Fibroblast of upper back skin (primary cell): Measurements from ENCODE around the gene QRSL1.
"Not testable (repeated sequence)": the region's sequence is repeated elsewhere in the genome, so short reads cannot be mapped to it uniquely, and the experiment has no call there.

Experiments used
- DNase-seq: peaks from one replicate; pipeline ENCODE4 v3.0.0-alpha.2; 2013

The QRSL1 gene, protein sequence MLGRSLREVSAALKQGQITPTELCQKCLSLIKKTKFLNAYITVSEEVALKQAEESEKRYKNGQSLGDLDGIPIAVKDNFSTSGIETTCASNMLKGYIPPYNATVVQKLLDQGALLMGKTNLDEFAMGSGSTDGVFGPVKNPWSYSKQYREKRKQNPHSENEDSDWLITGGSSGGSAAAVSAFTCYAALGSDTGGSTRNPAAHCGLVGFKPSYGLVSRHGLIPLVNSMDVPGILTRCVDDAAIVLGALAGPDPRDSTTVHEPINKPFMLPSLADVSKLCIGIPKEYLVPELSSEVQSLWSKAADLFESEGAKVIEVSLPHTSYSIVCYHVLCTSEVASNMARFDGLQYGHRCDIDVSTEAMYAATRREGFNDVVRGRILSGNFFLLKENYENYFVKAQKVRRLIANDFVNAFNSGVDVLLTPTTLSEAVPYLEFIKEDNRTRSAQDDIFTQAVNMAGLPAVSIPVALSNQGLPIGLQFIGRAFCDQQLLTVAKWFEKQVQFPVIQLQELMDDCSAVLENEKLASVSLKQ

DNA sequence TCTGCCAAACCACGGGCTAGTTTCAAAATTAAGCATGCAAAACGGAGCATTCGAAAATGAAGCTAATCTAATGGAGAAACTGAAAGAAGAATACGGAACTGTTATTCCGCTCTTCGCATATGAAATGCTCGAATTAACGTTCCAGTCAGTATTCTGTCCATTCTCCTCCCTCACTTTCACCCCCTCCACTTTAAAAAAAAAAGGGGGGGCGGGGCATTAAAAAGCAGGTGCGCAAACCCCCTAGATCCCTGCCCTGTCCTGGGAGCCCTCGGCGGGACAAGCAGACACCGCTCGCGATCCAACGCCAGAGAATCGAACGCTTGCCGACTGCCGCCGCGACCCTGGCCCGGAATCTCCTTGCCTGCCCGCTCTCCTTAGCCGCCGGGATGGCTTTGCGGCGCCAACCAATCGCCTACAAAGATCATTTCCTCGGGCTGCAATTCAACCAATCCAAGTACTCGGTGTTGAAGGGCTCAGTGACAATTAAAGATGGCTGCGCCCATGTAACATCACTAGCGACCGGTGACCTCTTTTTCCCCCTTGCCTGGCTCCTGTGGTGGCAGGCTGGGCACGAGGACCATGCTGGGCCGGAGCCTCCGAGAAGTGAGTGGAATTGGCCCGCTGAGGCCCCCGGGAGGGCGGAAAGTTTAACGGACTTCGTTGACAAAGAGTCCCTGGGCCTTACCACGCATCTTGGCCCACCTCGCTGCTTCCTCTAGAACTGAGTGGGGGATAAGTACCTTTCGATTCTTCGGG lies at the start of gene QRSL1, which contains the start of gene RTN4IP1:
Gene QRSL1 (plus strand): TSS at position 476 of the 756 bp plus-strand sequence. CDS start 104 bp downstream, at position 580.
Gene RTN4IP1 (minus strand): TSS at position 396 of the 756 bp plus-strand sequence. CDS start 477 bp downstream, outside the sequence.
- peak; percentile 92 for DNase-seq

DNA sequence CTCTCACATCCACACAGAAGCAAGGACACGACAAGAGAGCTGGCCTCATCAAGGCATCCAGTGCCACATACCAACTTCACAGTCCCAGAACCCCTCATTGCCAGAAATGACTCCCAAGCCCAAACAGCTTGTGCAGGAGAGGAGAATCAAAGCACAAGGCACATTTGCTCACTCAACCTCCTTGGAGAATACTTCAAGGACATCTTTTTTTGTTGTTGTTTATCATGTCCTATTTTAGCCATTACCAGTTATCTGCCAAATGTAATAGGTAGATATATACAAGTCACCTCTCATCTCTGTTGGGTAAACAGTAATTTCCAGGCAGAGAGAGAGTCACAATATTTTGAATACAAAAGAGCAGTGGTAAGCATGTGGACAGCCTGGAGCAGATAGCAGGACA lies 47.9 kb upstream of the QRSL1 start:
- no peak for DNase-seq

DNA sequence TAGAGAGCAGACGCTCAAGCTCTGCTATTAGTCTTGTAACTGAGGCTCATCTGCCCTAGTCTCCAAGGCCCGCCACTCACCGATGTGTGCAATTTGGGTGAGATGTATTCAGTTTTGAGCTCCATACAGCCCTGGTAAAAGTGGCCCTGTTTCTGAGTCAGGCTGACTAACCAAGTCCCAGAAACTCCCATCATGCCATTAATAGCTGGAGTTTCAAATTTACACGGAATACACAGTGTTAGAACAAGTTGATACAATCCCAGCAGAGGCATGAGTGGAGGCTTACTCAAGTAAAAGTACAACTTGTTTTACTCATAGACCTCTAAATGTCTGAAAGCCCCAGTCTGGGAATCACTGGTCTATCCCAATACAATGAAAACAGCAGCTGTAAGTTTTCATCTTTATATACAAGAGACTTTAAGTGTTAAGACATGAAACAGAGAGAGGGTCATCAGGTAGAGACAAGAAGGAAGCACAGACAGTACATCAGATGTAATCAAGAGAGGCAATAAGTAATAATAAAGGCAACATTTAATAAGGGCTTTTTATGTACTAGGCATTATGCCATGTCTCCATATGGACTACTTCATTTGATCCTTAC lies 42.5 kb upstream of the QRSL1 start:
- DNase-seq, result no peak

DNA sequence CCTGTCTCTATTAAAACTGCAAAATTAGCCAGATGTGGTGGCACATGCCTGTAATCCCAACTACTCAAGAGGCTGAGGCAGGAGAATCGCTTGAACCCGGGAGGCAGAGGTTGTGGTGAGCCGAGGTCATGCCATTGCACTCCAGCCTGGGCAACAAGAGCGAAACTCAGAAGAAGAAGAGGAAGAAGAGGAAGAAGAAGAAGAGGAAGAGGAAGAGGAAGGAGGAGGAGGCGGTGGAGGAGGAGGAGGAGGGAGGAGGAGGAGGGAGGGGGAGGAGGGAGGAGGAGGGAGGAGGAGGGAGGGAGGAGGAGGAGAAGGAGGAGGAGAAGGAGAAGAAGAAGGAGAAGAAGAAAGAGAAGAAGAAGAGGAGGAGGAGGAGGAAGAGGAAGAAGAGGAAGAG lies 40.4 kb upstream of the QRSL1 start:
- not testable (repeated sequence) for DNase-seq

DNA sequence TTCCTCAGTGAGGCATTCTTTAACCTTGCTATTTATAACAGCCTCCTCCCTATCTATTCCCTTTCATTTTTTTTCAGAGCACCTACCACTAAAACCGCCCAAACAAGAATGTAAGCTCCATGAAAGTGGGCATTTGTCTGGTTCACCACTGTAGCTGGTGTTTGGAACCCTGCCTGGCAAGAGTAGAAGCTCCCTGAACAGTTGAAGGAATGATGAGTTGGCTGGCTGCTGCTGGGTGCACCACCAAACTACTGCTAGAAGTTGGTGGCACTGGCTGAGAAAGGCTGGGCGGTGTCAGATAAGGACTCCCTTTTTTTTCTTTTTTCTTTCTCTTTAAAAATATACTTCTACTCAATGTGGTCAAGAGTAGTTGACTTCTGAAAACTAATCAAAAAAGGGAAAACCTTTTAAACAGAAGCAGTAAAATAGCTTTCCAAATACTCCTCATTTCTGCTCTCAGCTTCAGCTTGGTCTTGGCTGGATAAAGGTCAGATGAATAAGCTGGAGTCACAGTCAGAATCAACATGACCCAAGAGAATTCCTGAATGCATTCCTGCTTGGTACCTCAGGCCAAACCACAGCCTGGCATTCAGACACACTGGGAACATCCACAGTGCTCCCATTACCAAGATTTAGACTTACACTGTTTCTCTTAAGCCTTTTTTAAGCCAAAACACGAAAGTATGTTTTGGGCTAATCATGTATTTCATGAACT lies 38.1 kb upstream of the QRSL1 start:
- DNase-seq, result peak; percentile 83

DNA sequence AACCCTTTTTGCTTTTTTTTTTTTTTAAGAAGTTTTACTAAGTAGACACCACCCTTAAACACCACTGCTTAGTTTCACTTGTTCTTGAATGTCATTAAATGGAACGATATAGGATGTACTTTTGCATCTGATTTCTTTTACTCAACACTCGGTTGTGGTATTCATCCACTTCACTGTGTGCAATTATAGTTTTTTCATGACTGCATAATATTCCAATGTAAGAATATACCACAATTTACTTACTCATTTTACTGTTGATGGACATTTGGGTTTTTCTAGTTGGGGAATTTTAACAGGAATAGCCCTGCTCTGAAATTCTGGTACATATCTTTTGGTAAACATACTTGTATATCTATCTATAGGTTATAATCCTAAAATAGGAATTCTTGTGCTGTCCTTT lies 29.9 kb upstream of the QRSL1 start:
- DNase-seq, result no peak

DNA sequence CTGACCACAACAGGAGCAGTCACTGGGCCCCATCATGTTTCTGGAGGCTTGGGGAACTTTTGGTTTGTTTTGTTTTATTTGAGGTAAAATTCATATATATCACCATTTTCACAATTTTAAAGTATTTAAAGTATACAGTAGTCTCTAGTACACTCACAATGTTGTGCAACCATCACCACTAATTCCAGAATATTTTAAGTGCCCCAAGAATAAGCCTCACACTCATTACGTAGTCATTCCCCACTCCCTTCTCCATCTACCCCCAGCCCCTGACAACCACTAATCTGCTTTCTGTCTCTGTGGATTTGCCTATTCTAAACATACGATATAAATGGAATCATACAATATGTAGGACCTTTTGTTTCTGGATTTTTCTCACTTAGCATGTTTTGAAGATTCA lies 29.0 kb upstream of the QRSL1 start:
- peak; percentile 40 for DNase-seq

DNA sequence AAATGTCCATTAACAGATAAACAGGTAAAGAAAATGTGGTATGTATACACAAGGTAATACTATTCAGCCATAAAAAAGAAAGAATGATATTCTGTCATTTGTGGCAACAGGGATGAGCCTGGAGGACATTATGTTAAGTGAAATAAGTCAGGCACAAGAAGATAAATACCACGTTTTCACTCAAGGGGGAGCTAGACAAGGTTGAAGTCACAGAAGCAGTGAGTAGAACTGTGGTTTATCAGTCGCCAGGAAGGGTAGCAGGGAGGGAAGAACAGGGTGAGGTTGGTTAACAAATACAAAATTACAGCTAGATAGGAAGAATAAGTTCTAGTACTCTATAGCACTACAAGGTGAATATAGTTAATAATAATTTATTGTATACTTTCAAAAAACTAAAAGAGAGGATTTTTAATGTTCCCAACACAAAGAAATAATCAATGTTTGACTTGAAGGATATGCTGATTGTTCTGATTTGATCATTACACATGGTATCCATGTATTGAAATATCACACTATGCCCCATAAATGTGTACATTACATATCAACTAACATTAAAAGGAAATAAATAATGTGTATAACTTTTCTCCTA lies 21.2 kb upstream of the QRSL1 start:
- DNase-seq, result peak; percentile 62

DNA sequence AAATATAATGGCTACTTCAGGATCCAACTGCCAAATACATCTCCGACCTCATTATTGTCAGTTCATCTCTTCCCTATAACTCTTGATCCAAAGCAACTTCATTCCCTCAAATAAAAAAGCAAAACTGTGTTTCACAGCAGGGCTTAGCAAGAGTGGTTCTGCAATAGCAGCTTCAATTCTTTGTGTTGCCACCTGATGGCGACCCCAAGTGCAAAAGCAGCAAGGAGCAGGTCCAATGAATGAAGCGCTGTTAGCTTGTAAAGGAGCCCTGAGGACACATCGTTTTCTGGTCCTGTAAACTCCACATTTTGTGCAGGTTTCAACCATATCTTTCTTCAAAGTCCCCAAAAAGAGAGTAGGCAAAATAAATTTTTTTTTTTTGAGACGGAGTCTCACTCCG lies 19.7 kb upstream of the QRSL1 start:
- DNase-seq, result peak; percentile 18

DNA sequence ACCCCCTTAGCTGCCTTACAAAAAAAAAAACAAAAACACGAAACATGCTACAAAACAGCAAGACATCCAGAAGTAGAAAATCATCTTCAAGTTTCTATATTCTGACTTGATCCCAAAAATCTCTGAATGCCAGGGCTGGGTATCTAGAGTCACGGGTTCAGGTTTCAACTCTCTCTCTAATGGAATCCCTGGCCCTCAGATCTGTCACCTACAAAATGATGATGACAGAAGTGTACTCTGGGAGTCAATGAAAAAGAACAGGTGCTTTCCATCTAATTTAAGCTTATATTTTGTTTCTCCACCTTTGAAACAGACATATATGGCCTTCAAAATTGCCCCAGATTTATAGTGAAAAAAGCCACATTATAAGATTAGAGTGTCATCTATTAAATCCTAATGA lies 18.3 kb upstream of the QRSL1 start:
- no peak for DNase-seq

DNA sequence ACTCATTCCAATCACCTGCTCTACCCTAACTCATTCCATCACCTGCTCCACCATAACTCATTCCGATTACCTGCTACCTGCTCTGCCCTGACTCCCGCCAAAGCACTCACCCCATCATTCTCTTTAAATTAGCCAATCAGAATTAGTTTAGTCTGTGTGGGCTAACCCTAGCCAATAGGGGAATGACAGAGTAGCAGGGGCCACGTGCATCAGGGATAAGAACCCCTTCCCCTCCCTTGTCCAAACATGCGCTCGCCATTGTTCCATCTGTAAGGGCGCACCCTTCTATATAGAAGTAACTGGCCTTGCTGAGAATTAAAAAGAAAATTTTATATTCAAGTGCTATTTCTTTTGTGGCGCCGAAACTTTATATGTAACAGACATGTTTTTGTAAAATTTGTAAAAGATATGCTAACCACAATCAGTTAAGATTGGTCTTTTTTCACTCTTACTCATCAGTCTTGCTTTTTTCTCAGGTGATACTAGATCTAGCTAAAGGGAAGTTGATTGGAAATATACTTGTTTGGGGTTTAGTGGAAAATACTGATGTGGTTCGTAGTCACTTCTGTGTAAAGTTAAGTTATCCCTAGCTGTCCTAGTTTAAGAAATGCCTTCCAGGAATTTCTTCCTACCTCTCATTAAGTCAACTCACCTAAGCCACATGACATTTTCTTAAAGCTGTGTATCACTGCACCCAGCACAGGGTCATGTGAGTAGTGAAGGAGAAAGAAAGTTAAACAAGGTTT lies 16.5 kb upstream of the QRSL1 start:
- DNase-seq, result no peak

DNA sequence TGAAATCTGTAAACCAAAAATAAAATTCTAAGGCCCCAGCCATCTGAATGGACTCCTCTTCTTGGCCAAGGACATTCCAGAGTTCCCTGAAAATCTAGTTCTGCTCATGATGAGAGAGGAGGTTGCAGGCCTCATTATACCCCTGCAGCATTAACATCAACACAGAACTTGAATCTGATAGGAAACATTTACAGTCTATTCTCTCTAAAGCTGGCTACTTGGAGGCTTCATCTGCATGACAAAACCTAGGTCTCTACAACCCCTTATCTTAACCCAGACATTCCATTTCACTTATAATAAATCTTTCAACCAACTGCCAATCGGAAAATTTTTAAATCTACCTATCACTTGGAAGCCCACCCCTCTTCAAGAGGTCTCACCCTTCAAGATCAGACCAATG lies 15.8 kb upstream of the QRSL1 start:
- no peak for DNase-seq

DNA sequence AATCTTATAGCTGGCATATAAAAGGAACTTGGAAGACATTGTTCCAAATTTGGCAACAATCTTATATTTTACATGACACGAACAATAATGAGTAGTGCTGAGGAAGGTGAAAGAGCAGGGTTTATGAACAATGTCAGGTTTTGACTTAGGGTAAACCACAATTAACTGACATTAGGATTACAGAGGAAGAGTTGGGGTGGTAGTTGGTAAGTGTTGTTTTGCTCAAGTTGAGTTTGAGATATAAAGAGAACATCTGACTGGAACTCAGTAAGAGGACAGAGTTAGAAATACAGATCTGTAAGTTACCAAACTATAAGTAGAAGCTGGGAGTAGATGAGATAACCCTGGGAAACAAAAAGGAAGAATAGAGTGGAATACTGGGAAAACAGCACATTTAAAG lies 15.2 kb upstream of the QRSL1 start:
- DNase-seq, result no peak

DNA sequence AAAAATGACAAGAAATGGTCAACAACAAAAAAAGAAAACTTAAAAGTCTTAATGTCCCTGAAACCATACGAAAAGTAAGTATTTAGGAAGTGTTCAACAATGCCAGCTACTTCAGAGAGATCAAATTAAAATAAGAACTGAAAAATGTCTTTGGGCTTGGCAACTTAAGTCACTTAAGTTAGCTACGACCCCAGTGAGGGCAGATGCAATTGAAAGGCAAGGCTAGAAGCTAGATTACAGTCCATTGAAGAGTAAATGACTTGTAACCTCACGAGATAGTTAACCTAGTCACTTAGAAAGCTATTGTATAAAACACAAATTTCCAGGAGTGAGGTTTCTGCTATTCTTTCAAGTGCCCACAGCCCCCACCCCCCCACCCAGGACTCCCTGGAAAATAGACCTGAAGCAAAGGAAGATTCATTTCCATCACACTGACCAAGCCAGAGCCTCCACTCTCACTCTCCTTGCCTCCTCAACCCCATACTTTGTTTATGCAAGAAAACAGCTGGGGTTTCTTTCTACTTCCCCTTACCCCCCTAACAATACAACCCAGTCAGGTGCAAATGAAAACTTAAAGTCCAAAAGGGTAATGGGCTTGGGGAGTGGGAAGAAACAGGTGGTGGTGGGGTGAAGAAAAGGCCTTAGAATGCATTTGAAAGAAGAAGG lies 14.7 kb upstream of the QRSL1 start:
- DNase-seq, result no peak

DNA sequence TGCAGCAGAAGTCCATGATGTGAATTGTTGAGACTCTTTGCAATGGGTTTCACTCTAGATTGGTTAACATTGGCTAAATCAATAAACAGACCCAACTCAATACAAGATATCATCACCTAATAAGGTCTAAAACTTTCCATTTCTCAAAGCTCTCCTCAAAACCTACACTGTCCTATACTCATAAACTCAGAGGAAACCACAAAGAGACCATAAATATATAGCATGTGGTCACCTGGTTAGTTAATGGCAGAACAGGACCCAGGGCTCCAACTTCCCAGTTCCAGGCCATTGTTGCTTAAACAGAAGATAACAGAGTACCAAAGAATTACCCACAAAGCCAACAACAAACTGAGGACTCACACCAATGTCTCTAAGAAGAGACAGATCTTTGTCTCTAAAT lies 12.1 kb upstream of the QRSL1 start:
- no peak for DNase-seq

DNA sequence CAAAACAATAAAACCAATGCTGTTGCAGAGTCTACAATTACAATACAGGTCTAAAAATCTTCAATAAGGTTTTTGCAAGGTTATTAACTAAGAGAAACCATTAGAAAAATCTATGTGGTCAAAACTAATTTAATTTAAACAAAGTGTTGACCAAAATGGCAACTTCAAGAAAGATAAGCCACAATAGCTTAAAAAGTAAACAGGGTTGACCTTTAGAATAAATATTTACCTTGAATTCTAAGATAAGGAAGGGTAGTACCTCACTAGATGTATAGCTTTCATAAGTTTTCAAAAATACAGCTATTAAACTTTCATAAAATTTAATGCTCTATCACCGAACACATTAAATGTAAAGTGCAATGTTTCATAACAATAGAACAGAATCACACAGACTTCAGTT lies 11.5 kb upstream of the QRSL1 start:
- DNase-seq, result no peak

DNA sequence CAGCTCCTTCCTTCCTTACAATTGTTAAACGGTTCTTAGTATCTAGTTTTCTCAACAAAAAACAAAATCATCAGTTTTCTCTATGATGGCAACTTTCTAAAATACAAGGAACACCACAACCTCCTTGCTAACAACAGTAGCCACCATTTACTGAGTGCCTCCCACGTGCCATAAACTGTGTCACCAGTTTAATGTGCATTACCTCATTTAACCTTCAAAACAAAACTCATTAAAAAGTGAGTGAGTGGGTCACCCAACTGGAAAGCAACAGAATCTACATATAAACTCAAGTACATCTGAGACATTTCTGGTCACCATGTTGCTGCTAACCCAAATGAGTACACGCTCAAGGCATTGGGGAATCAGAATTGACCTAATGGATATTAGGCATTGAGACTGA lies 11.1 kb upstream of the QRSL1 start:
- no peak for DNase-seq

DNA sequence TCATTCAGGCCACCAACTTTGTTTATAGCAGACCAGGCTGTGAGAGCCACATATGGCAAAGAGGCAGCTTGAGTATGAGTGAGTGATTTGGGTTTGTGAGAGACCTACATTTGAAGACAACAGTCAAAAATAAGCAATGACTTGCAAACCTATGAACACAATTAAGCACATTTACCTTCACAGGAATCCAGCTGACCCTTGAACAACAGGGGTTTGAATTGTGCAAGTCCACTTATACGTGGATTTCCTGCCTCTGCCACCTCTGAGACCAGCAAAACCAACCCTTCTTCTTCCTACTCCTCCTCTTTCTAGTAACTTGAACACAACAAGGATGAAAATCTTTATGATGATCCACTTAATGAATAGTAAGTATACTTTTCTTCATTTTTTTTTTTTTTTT lies 10.2 kb upstream of the QRSL1 start:
- DNase-seq, result no peak

DNA sequence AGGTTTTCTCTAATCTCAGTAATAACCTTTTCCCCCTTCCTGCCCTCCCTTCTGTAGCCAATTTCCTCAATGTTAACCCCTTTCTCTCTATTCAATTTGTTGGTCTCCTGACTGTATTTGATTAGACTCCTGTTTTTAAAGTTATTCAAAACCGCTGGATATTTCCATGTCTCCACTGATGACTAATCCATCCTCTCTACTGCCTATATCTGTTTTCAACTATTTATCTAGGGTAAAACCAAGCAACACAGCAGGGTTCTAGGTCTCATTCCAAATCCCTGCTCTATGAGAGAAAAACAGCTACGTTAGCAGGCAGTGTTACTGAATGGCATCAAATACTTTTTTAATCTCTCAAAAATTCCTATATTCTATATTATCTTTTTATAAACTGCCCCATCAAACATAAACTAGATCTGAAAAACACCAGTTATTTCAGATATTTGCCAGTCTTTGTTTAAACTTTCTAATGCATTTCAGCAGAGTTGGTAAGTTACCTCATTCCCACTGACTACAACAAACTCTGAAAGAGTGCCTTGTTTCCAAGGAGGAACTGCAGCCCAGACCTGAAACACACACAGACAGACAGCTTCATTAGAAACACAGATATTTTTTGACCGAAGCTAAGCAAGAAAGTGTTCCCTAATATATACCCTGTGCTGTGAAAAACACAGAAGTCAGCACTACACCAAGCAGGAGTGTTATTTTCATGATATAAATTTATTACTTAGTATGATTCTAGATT lies 8.3 kb upstream of the QRSL1 start:
- peak; percentile 51 for DNase-seq

DNA sequence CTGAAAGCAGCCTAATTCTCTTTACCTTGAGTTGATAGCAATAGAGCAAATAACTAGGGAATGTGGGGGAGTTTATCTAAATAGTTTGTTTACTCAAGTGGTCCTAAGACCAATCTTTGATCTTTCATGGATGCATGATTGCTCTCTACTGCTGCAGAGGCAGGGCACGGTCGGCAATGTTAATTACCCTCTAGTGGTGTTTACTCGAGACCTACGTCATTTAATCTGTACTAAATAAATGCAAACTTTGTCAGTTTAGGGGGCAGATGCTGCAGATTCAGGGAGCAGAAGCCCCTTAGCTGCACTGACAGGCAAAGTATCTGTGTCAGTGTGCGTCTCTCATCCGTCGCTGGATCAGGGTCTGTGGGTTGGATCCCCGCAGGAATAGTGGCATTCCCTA lies 7.0 kb upstream of the QRSL1 start:
- DNase-seq, result no peak
